Right lung (tissue), 5 donors: Measurements from ENCODE around the gene SNX32. TPM values are rescaled to one million over a fixed set of nuclear protein-coding genes. Genes with fewer than 3 reads are reported as not detected.

Experiments
- DNase-seq, 2 donors: peaks; one replicate each; pipeline ENCODE4 v3.0.0-alpha.2; 2013
- polyA plus RNA-seq, 5 donors: library from polyadenylated mRNA; unstranded; fragments of 120-200 nt; gene quantifications; one replicate each; pipeline versions ENCODE4 v1.2.1 to v1.2.3, GENCODE V29; 2013; ENCODE audit warnings: inconsistent platforms in 1 of 5, low replicate concordance in 1 of 5; ENCODE audit not compliant: insufficient read length in 5 of 5, insufficient read depth in 1 of 5

Gene SNX32
- polyA plus RNA-seq, 5 donors: 1.6 to 5.2 (median 3.1) TPM

DNA sequence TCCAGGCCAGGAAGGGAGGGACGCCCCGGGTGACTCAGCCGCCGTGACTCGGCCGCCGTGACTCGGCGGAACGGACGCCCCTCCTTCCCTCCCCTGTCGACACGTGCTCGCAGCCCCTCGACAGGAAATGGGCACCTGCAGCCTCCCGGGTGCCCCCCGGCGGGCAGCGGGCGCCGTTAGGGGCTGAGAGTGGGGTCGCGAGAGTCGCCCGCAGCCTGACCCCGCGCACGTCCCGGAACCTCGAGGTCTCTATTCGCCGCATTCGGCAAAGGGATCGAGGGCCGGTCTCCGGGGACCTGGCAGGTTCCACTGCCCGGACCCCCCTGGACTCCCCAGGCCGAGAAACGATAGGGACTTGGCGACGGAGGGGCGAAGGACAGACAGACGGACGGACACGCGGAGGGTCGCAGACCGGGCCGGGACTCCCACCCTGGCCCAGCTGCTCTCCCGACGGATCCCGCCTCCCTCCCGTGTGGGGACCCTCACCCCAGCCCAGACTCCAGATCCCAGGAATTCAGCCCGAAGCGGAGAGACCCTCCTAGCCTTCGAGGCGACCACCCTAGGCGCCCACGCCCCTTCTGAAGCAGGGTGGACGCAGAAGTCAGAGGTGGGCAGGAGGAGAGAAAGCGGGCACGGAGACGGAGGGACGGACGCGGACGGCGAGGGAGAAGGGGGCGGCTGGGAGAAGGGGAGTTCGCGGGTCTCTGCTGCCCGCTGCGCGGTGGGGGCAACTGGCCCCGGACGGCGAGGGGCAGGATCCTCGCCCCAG lies 65.8 kb downstream of the SNX32 start:
- peak in 1 of 2 donors; percentile 13 for DNase-seq

- peak; percentile 61 to 65 for DNase-seq
Observed at GRCh38 chr11:65900125-65900898, 66.5 kb downstream of the SNX32 start, which contains the start of gene FOSL1. FOSL1 (minus strand) TSS chr11:65900388; CDS start chr11:65900339, 49 bp downstream.

- no peak for DNase-seq
Observed at GRCh38 chr11:65900899-65901180, 67.1 kb downstream of the SNX32 start.

- no peak for DNase-seq
Observed at GRCh38 chr11:65903068-65903481, 69.3 kb downstream of the SNX32 start.

Other genes with a start within 250 kb of the SNX32 start
- gene KCNK7, start 238.2 kb upstream of the SNX32 start, polyA plus RNA-seq: under 1 TPM; 0.18 to 0.85 (median 0.55) TPM
- gene MAP3K11, start 219.7 kb upstream of the SNX32 start, polyA plus RNA-seq: 10 to 100 TPM; 32.5 to 72.7 (median 49.3) TPM
- 10 to 100 TPM; 15.5 to 35.0 (median 20.9) TPM for gene PCNX3, start 218.2 kb upstream of the SNX32 start, polyA plus RNA-seq
- 10 to 100 TPM; 32.6 to 55.0 (median 40.6) TPM for gene SIPA1, start 195.9 kb upstream of the SNX32 start, polyA plus RNA-seq
- gene RELA, start 171.0 kb upstream of the SNX32 start, polyA plus RNA-seq: 10 to 100 TPM; 43.0 to 68.0 (median 53.2) TPM
- 10 to 100 TPM; 52.2 to 68.8 (median 62.9) TPM for gene KAT5, start 121.7 kb upstream of the SNX32 start, polyA plus RNA-seq
- gene RNASEH2C, start 113.2 kb upstream of the SNX32 start, polyA plus RNA-seq: 10 to 100 TPM; 32.4 to 67.8 (median 41.4) TPM
- gene AP5B1, start 53.0 kb upstream of the SNX32 start, polyA plus RNA-seq: 1 to 10 TPM; 2.2 to 4.2 (median 3.4) TPM
- under 1 TPM; 0.07 to 0.60 (median 0.29) TPM for gene OVOL1, start 46.9 kb upstream of the SNX32 start, polyA plus RNA-seq
- gene CFL1, start 24.2 kb downstream of the SNX32 start, polyA plus RNA-seq: 100 to 1,000 TPM; 574 to 838 (median 723) TPM
- gene MUS81, start 26.5 kb downstream of the SNX32 start, polyA plus RNA-seq: 10 to 100 TPM; 37.0 to 57.3 (median 48.7) TPM
- gene EFEMP2, start 38.8 kb downstream of the SNX32 start, polyA plus RNA-seq: 100 to 1,000 TPM; 107 to 194 (median 144) TPM
- 1 to 10 TPM; 2.6 to 6.3 (median 6.1) TPM for gene CTSW, start 45.9 kb downstream of the SNX32 start, polyA plus RNA-seq
- gene FIBP, start 54.5 kb downstream of the SNX32 start, polyA plus RNA-seq: 10 to 100 TPM; 72.3 to 87.4 (median 76.5) TPM
- gene CCDC85B, start 56.7 kb downstream of the SNX32 start, polyA plus RNA-seq: 10 to 100 TPM; 10.2 to 37.1 (median 11.4) TPM
- under 1 TPM in 3 of 5 donors, not detected in 2; 0.12 to 0.19 (median 0.13) TPM for gene FOSL1, start 66.4 kb downstream of the SNX32 start, polyA plus RNA-seq
- 10 to 100 TPM; 29.8 to 44.0 (median 38.6) TPM for gene C11orf68, start 85.1 kb downstream of the SNX32 start, polyA plus RNA-seq
- gene DRAP1, start 85.5 kb downstream of the SNX32 start, polyA plus RNA-seq: 100 to 1,000 TPM in 1 of 5 donors, 10 to 100 TPM in 4; 66.5 to 143 (median 81.8) TPM
- under 1 TPM; 0.21 to 0.62 (median 0.44) TPM for gene TSGA10IP, start 111.5 kb downstream of the SNX32 start, polyA plus RNA-seq
- gene SART1, start 127.8 kb downstream of the SNX32 start, polyA plus RNA-seq: 10 to 100 TPM; 34.7 to 51.6 (median 40.9) TPM
- 10 to 100 TPM; 25.8 to 28.0 (median 26.7) TPM for gene EIF1AD, start 168.2 kb downstream of the SNX32 start, polyA plus RNA-seq
- gene BANF1, start 168.5 kb downstream of the SNX32 start, polyA plus RNA-seq: 100 to 1,000 TPM; 200 to 305 (median 225) TPM
- gene CST6, start 178.0 kb downstream of the SNX32 start, polyA plus RNA-seq: 1 to 10 TPM in 2 of 5 donors, under 1 TPM in 2, not detected in 1; 0.30 to 1.8 (median 1.1) TPM
- gene CATSPER1, start 192.5 kb downstream of the SNX32 start, polyA plus RNA-seq: under 1 TPM in 1 of 5 donors, not detected in 4; 0.11 TPM
- under 1 TPM; 0.18 to 0.24 (median 0.19) TPM for gene GAL3ST3, start 215.2 kb downstream of the SNX32 start, polyA plus RNA-seq
- gene SF3B2, start 218.4 kb downstream of the SNX32 start, polyA plus RNA-seq: 100 to 1,000 TPM; 168 to 227 (median 205) TPM
- 10 to 100 TPM; 44.7 to 57.6 (median 49.0) TPM for gene PACS1, start 236.3 kb downstream of the SNX32 start, polyA plus RNA-seq